GM23248 (cell line): ENCODE measurements around the gene MYO1G. TPM values are rescaled to one million over a fixed set of nuclear protein-coding genes. Genes with fewer than 3 reads are reported as not detected.

ENCODE experiments used
- DNase-seq: peaks from one replicate; pipeline ENCODE4 v3.0.0-alpha.2; 2015
- H2AFZ ChIP-seq: fragments of 200-600 bp; sonication (generic); 2 replicates; pipeline ENCODE4 v1.6.1; 2016; ENCODE audit warnings: antibody characterized with exemption
- H3F3A ChIP-seq: fragments of 200-600 bp; sonication (generic); 2 replicates; pipeline ENCODE4 v1.6.1; 2016; ENCODE audit warnings: mild to moderate bottlenecking, antibody characterized with exemption, mixed run types; ENCODE audit not compliant: insufficient read depth
- H3K27ac ChIP-seq: fragments of 200-600 bp; sonication (generic); 2 replicates; pipeline ENCODE4 v1.5.1; 2016; ENCODE audit warnings: mild to moderate bottlenecking
- H3K27me3 ChIP-seq: fragments of 200-600 bp; sonication (generic); replicated peaks from 2 replicates; pipeline ENCODE4 v1.6.1; 2016; ENCODE audit warnings: mild to moderate bottlenecking; ENCODE audit not compliant: insufficient read depth
- H3K36me3 ChIP-seq: fragments of 200-600 bp; sonication (generic); 2 replicates; pipeline ENCODE4 v1.6.1; 2016; ENCODE audit warnings: low read depth, mild to moderate bottlenecking
- H3K4me1 ChIP-seq: fragments of 200-600 bp; sonication (generic); 2 replicates; pipeline ENCODE4 v1.6.1; 2016; ENCODE audit warnings: mild to moderate bottlenecking; ENCODE audit not compliant: insufficient read depth
- H3K4me2 ChIP-seq: fragments of 200-600 bp; sonication (generic); one replicate; pipeline ENCODE4 v1.6.1; 2016; ENCODE audit warnings: mild to moderate bottlenecking; ENCODE audit not compliant: unreplicated experiment
- H3K4me3 ChIP-seq: fragments of 200-600 bp; sonication (generic); 2 replicates; pipeline ENCODE4 v1.5.1; 2016; ENCODE audit warnings: mild to moderate bottlenecking
- H3K79me2 ChIP-seq: fragments of 200-600 bp; sonication (generic); 2 replicates; pipeline ENCODE4 v1.6.1; 2016; ENCODE audit warnings: mild to moderate bottlenecking; ENCODE audit not compliant: insufficient read depth
- H3K9ac ChIP-seq: fragments of 200-600 bp; sonication (generic); 2 replicates; pipeline ENCODE4 v1.6.1; 2016; ENCODE audit warnings: mild to moderate bottlenecking
- H3K9me2 ChIP-seq: fragments of 200-600 bp; sonication (generic); 2 replicates; pipeline ENCODE4 v1.6.1; 2016; ENCODE audit warnings: mixed run types, mild to moderate bottlenecking, moderate library complexity; ENCODE audit not compliant: insufficient read depth
- H3K9me3 ChIP-seq: fragments of 200-600 bp; sonication (generic); one replicate; pipeline ENCODE4 v1.6.1; 2017; ENCODE audit warnings: low read depth
- H4K20me1 ChIP-seq: fragments of 200-600 bp; sonication (generic); 2 replicates; pipeline ENCODE4 v1.6.0; 2016; ENCODE audit not compliant: insufficient read depth
- EZH2 ChIP-seq: fragments of 200-600 bp; sonication (generic); IDR thresholded peaks from 2 replicates; pipeline ENCODE4 v1.6.1; 2018; ENCODE audit warnings: antibody characterized with exemption, mild to moderate bottlenecking; ENCODE audit not compliant: insufficient read depth, poor library complexity, severe bottlenecking
- EZH2phosphoT487 ChIP-seq: fragments of 200-600 bp; sonication (generic); IDR thresholded peaks from 2 replicates; pipeline ENCODE4 v1.6.1; 2018; ENCODE audit warnings: antibody characterized with exemption, moderate library complexity, mild to moderate bottlenecking, low read depth; ENCODE audit not compliant: insufficient read depth
- WGBS, 2 experiments: methylation state at CpG; one replicate each; pipeline ENCODE4 v1.1.6; 2015 to 2017; ENCODE audit warnings: low lambda C conversion rate in 2 of 2, low coverage in 1 of 2; ENCODE audit errors: missing lambda C conversion rate in 2 of 2; 5-methylcytosine and 5-hydroxymethylcytosine counted together
- in situ Hi-C: fragments of 300-500 bp; cut with MboI; formaldehyde crosslinking; loops from 2 replicates; pipeline ENCODE4 v1.15.0; 2020
- polyA plus RNA-seq: library from polyadenylated mRNA; unstranded; fragments of >200 nt; fragmentation: Nextera tagmentation; extraction: Ambion mirVana; gene quantifications from 2 replicates; pipeline ENCODE4 v1.2.1, GENCODE V29; 2016
- total RNA-seq: library from RNA; depleted of rRNA; stranded (reverse); fragments of >200 nt; shearing (Covaris generic); gene quantifications from 2 replicates; pipeline ENCODE4 v1.2.3, GENCODE V29; 2014

MYO1G gene
- total and polyA plus RNA-seq, 2 experiments from 2014 or later, result not detected

- Histone ChIP-seq H2AFZ (peak overlapping the region; percentile 73), H3K9me3 (no peaks in the 10 kb centered on the region), H3F3A (peaks cover 38% of the 10 kb centered on the region), H3K27me3 (no peaks in the 10 kb centered on the region), H3K4me1 (peaks cover 27% of the 10 kb centered on the region), H3K36me3 (no peaks in the 10 kb centered on the region), H3K4me2 (peak overlapping the region; percentile 35), H3K9me2 (no peaks in the 10 kb centered on the region), H3K4me3 (no peak overlapping the region), H3K27ac (peak overlapping the region; percentile 89), H4K20me1 (no peaks in the 10 kb centered on the region), H3K79me2 (peaks cover 9% of the 10 kb centered on the region), H3K9ac (peak overlapping the region; percentile 55)
- in situ Hi-C loops, result no loop called here
- 30 to 36% methylated on average over 9 of the region's 9 CpGs for WGBS, 2 experiments
- TF ChIP-seq EZH2 (no peak), EZH2phosphoT487 (no peak)
- DNase-seq, result peak; percentile 87
These were observed 11.6 kb upstream of the MYO1G start for GRCh38 chr7:44990109-44991023.

GRCh38 chr7:44989132-44989531 is 10.3 kb upstream of the MYO1G start:
- no peak overlapping the region for H3K4me2 ChIP-seq
- peaks cover 10% of the 10 kb centered on the region; the same call in 1 of the 2 replicates for H3K36me3 ChIP-seq
- H4K20me1 ChIP-seq, result no peaks in the 10 kb centered on the region
- no peaks in the 10 kb centered on the region for H3K9me2 ChIP-seq
- in situ Hi-C loops, result no loop called here
- peaks cover 37% of the 10 kb centered on the region for H3K4me1 ChIP-seq
- no peak overlapping the region for H3K9ac ChIP-seq
- WGBS, 2 experiments, result 84 to 86% methylated on average over 3 of the region's 3 CpGs
- TF ChIP-seq EZH2phosphoT487 (no peak), EZH2 (no peak)
- H3K4me3 ChIP-seq, result no peak overlapping the region
- DNase-seq, result no peak
- H3K27me3 ChIP-seq, result no peaks in the 10 kb centered on the region
- peaks cover 20% of the 10 kb centered on the region for H3K79me2 ChIP-seq
- H2AFZ ChIP-seq, result no peak overlapping the region
- H3K27ac ChIP-seq, result peak overlapping the region; percentile 89
- peaks cover 50% of the 10 kb centered on the region for H3F3A ChIP-seq
- no peaks in the 10 kb centered on the region for H3K9me3 ChIP-seq

GRCh38 chr7:44988701-44989100 is 9.9 kb upstream of the MYO1G start:
- Histone ChIP-seq H3K4me2 (no peak overlapping the region), H3K9me3 (no peaks in the 10 kb centered on the region), H4K20me1 (no peaks in the 10 kb centered on the region), H3K4me3 (no peak overlapping the region), H3K4me1 (peaks cover 37% of the 10 kb centered on the region), H3K9me2 (no peaks in the 10 kb centered on the region), H3K79me2 (peaks cover 25% of the 10 kb centered on the region), H3K27me3 (no peaks in the 10 kb centered on the region), H3K9ac (no peak overlapping the region), H3K36me3 (peaks cover 14% of the 10 kb centered on the region), H2AFZ (no peak overlapping the region), H3F3A (peaks cover 50% of the 10 kb centered on the region), H3K27ac (peak overlapping the region; percentile 89)
- DNase-seq, result peak; percentile 46
- no peak for TF ChIP-seq EZH2phosphoT487
- no peak for TF ChIP-seq EZH2
- in situ Hi-C loops, result no loop called here
- 29 to 31% methylated on average over 4 of the region's 4 CpGs for WGBS, 2 experiments

- Histone ChIP-seq H3K4me3 (no peak overlapping the region), H3K27me3 (no peaks in the 10 kb centered on the region), H3K9me2 (no peaks in the 10 kb centered on the region), H3K4me1 (peaks cover 37% of the 10 kb centered on the region), H3K27ac (no peak overlapping the region), H3K4me2 (no peak overlapping the region), H3K9me3 (no peaks in the 10 kb centered on the region), H3K9ac (no peak overlapping the region), H4K20me1 (no peaks in the 10 kb centered on the region), H3K36me3 (peaks cover 21% of the 10 kb centered on the region), H2AFZ (no peak overlapping the region), H3K79me2 (peaks cover 25% of the 10 kb centered on the region), H3F3A (peaks cover 55% of the 10 kb centered on the region)
- in situ Hi-C loops, result no loop called here
- DNase-seq, result no peak
- whole genome bisulfite sequencing, 2 experiments, result 91 to 92% methylated on average over 10 of the region's 10 CpGs
- TF ChIP-seq EZH2phosphoT487 (no peak), EZH2 (no peak)
These were observed 9.2 kb upstream of the MYO1G start for GRCh38 chr7:44987996-44988395.
